ENCODE results near the gene MLANA. TPM values are rescaled to one million over a fixed set of nuclear protein-coding genes. Genes with fewer than 3 reads are reported as not detected.
A peak's percentile ranks its signal among the peaks of the same experiment; 100 is the strongest.

MLANA gene
- total RNA-seq, 3 donors from 2014 or later (not counting 1 experiment from before 2014, with no cell fraction given) = not detected

- no peaks in the 10 kb centered on the region for H3K27me3 ChIP-seq (ENCODE audit: control insufficient read depth, insufficient read depth, low read length)
- H3K4me1 ChIP-seq (ENCODE audit: control insufficient read depth, insufficient read depth, low read length) = peaks cover 2% of the 10 kb centered on the region
- H3K36me3 ChIP-seq (ENCODE audit: control insufficient read depth, insufficient read depth, low read length) = peaks cover 2% of the 10 kb centered on the region
- Mint-ChIP-seq H3K27ac (peak overlapping the region; percentile 75 to 81), H3K4me3 (peak overlapping the region; percentile 81), H3K36me3 (no peaks in the 10 kb centered on the region), H3K4me1 (peaks cover 23 to 31% of the 10 kb centered on the region in 2 donors), H3K27me3 (ENCODE audit: low read depth in 2 of 2) (no peaks in the 10 kb centered on the region), H3K9me3 (no peaks in the 10 kb centered on the region)
- H3K27ac ChIP-seq (ENCODE audit: low read length) = peak overlapping the region; percentile 45
- intact Hi-C loops (cut with micrococcal nuclease) = loop anchor here (2.0 kb wide), 2 partner anchors 28 to 120 kb away; no protein-coding TSS in a partner anchor
- 0% methylated on average over 2 of the region's 5 CpGs for WGBS (ENCODE audit: insufficient coverage)
- TF ChIP-seq, protein P1, sequence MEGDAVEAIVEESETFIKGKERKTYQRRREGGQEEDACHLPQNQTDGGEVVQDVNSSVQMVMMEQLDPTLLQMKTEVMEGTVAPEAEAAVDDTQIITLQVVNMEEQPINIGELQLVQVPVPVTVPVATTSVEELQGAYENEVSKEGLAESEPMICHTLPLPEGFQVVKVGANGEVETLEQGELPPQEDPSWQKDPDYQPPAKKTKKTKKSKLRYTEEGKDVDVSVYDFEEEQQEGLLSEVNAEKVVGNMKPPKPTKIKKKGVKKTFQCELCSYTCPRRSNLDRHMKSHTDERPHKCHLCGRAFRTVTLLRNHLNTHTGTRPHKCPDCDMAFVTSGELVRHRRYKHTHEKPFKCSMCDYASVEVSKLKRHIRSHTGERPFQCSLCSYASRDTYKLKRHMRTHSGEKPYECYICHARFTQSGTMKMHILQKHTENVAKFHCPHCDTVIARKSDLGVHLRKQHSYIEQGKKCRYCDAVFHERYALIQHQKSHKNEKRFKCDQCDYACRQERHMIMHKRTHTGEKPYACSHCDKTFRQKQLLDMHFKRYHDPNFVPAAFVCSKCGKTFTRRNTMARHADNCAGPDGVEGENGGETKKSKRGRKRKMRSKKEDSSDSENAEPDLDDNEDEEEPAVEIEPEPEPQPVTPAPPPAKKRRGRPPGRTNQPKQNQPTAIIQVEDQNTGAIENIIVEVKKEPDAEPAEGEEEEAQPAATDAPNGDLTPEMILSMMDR (IDR thresholded peaks at IDR 0.05) = no peak
- H3K4me3 ChIP-seq (ENCODE audit: low read length) = peak overlapping the region; percentile 16
- H3K9me3 ChIP-seq (ENCODE audit: control insufficient read depth, insufficient read depth, low read length) = no peaks in the 10 kb centered on the region
- ATAC-seq = peak; percentile 74 to 80 (median 78)
- DNase-seq = peak in 1 of 2 donors; percentile 57
Measured at GRCh38 chr9:5949103-5949699, 58.5 kb downstream of the MLANA start.

DNA sequence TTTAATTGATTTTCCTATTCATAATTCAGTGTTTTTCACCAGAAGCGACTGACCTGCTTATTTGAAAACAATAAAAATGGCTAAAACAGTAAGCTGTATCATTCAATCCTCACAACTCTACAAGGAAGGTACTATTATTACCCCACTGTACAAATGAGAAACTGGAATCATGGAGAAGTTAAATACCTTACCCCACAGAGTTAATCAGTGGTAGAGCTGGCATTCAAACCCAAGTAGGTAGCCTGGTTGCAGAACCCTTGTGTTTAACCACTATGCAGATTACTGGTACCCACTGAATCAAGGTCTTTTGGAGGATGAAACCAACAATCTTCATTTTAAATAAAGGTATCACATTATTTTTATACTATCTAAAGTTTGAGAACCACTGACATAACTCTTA, 59.6 kb downstream of the MLANA start:
- no peaks in the 10 kb centered on the region for H3K36me3 Mint-ChIP-seq
- peaks cover 2% of the 10 kb centered on the region for H3K4me1 ChIP-seq (ENCODE audit: control insufficient read depth, insufficient read depth, low read length)
- H3K27ac Mint-ChIP-seq = peak overlapping the region in 1 of 2 donors; percentile 75
- H3K27me3 ChIP-seq (ENCODE audit: control insufficient read depth, insufficient read depth, low read length) = no peaks in the 10 kb centered on the region
- no peak overlapping the region for H3K4me3 ChIP-seq (ENCODE audit: low read length)
- peaks cover 23 to 31% of the 10 kb centered on the region in 2 donors for H3K4me1 Mint-ChIP-seq
- no peak for ATAC-seq
- H3K36me3 ChIP-seq (ENCODE audit: control insufficient read depth, insufficient read depth, low read length) = peaks cover 2% of the 10 kb centered on the region
- intact Hi-C loops (cut with micrococcal nuclease) = no loop called here
- no peak overlapping the region for H3K4me3 Mint-ChIP-seq
- no peaks in the 10 kb centered on the region for H3K27me3 Mint-ChIP-seq (ENCODE audit: low read depth in 2 of 2)
- H3K9me3 ChIP-seq (ENCODE audit: control insufficient read depth, insufficient read depth, low read length) = no peaks in the 10 kb centered on the region
- H3K27ac ChIP-seq (ENCODE audit: low read length) = no peak overlapping the region
- 100% methylated on average over 1 of the region's 1 CpG for WGBS (ENCODE audit: insufficient coverage)
- H3K9me3 Mint-ChIP-seq = no peaks in the 10 kb centered on the region
- no peak for DNase-seq
- TF ChIP-seq, protein P1 (IDR thresholded peaks at IDR 0.05) = no peak

DNA sequence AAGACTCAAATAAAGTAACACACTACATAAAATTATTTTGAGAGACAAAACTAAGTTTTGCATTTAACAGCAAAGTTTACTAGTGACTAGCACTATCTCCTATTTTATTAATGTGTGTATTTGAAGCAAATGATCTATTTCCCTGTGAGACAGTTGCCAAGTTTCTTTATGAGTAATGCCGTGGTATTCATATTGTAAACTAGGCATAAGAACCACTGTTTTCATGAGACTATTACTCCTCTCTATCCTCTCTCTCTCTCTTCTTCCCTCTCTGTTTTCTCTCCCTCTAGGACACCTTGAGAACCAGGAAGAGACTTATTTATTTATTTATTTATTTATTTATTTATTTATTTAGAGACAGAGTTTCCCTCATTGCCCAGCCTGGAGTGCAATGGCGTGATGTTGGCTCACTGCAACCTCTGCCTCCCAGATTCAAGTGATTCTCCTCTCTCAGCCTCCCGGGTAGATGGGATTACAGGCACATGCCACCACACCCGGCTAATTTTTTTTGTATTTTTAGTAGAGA, 61.1 kb downstream of the MLANA start:
- no peak overlapping the region for H3K27ac ChIP-seq (ENCODE audit: low read length)
- TF ChIP-seq, protein P1 (IDR thresholded peaks at IDR 0.05) = no peak
- DNase-seq (no peak), ATAC-seq (no peak)
- H3K4me1 ChIP-seq (ENCODE audit: control insufficient read depth, insufficient read depth, low read length) = peaks cover 2% of the 10 kb centered on the region
- H3K36me3 Mint-ChIP-seq = no peaks in the 10 kb centered on the region
- peaks cover 2% of the 10 kb centered on the region for H3K36me3 ChIP-seq (ENCODE audit: control insufficient read depth, insufficient read depth, low read length)
- intact Hi-C loops (cut with micrococcal nuclease) = no loop called here
- no peaks in the 10 kb centered on the region for H3K9me3 ChIP-seq (ENCODE audit: control insufficient read depth, insufficient read depth, low read length)
- WGBS (ENCODE audit: insufficient coverage) = 100% methylated on average over 2 of the region's 4 CpGs
- H3K4me3 ChIP-seq (ENCODE audit: low read length) = no peak overlapping the region
- H3K4me3 Mint-ChIP-seq = no peak overlapping the region
- no peaks in the 10 kb centered on the region for H3K9me3 Mint-ChIP-seq
- no peaks in the 10 kb centered on the region for H3K27me3 Mint-ChIP-seq (ENCODE audit: low read depth in 2 of 2)
- no peaks in the 10 kb centered on the region for H3K27me3 ChIP-seq (ENCODE audit: control insufficient read depth, insufficient read depth, low read length)
- H3K27ac Mint-ChIP-seq = no peak overlapping the region
- H3K4me1 Mint-ChIP-seq = peaks cover 19 to 26% of the 10 kb centered on the region in 2 donors
